ENCODE data around the gene EIF4A2. TPM values are rescaled to one million over a fixed set of nuclear protein-coding genes. Genes with fewer than 3 reads are reported as not detected.

EIF4A2 gene
- total RNA-seq, 1 experiment from 2014 or later, result 398 TPM

- Histone ChIP-seq H3K27me3 (ENCODE audit: insufficient read depth, low read length) (no peaks in the 10 kb centered on the region), H3K36me3 (ENCODE audit: control insufficient read depth in 1 of 2, insufficient read depth in 2 of 2, low read length in 2 of 2) (peaks cover under 1 to 7% of the 10 kb centered on the region in 2 experiments; a peak in 2 of 4 replicates), H4K20me1 (ENCODE audit: insufficient read depth) (no peaks in the 10 kb centered on the region), H3K9me2 (ENCODE audit: insufficient read depth) (no peaks in the 10 kb centered on the region), H2AFZ (ENCODE audit: low read depth, low read length, poor library complexity, severe bottlenecking) (no peak overlapping the region), H3K9me3 (ENCODE audit: control insufficient read depth in 1 of 2, insufficient read depth in 1 of 2, low read depth in 1 of 2, low read length in 2 of 2) (no peaks in the 10 kb centered on the region), H3K4me2 (ENCODE audit: low read length) (no peak overlapping the region), H3K4me3 (replicated peaks in 1 of 2; ENCODE audit: low read depth in 1 of 2, low read length in 2 of 2) (no peak overlapping the region), H3K4me1 (ENCODE audit: control insufficient read depth in 1 of 2, insufficient read depth in 2 of 2, low read length in 2 of 2) (peaks cover 0 to 4% of the 10 kb centered on the region in 2 experiments; a peak in 2 of 4 replicates), H3K27ac (ENCODE audit: low read depth, low read length) (no peak overlapping the region), H3K79me2 (ENCODE audit: insufficient read depth, low read length) (peaks cover 14% of the 10 kb centered on the region), H3K9ac (ENCODE audit: low read length) (no peak overlapping the region)
- RAD21 ChIA-PET (ENCODE audit: low non-redundant PET in 1 of 2, low total read pairs in 2 of 2, uncharacterized antibody in 2 of 2, unreplicated experiment in 2 of 2), result no interaction called here
- POLR2A ChIA-PET, result no interaction called here
- TF ChIP-seq CEBPB (IDR thresholded peaks at IDR 0.05; ENCODE audit: low read depth) (no peak), ELF1 (IDR thresholded peaks at IDR 0.05; ENCODE audit: borderline replicate concordance, low read depth) (no peak)
- no TSS peak for BruUV-seq (replicated peaks)
- CTCF ChIA-PET, result no interaction called here
- DNase-seq (ENCODE audit: low read depth, low spot score) (no peak), ATAC-seq (no peak)
- intact Hi-C loops (cut with micrococcal nuclease), result no loop called here
Observed at GRCh38 chr3:186779204-186779603, 4.2 kb upstream of the EIF4A2 start.

DNA sequence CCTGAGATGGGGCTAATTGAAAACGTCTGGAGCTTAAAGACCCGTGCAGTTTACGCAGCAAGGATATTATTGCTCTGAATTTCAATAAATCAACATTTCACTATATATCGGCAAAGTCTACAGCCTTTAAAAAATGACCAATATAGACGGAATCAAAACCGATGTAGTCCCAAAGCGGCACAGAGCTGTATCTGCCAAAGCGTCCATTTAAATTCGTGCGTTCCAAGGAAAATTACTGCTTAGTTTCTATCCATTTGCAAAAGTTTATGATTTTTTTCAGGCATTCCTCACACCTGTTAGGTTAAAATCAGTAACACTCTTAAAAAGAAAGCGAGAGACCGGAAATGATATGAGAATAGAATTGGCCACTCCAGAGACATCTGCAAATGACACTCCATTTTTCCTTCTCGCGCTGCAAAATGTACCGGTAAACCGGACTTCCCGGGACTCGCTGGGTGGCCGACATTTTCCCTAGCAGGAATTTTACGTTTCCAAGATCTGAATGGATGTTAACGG, 777 bp upstream of the EIF4A2 start:
- TSS peak; percentile 95 for BruUV-seq (replicated peaks)
- Histone ChIP-seq H2AFZ (ENCODE audit: low read depth, low read length, poor library complexity, severe bottlenecking) (peak overlapping the region; percentile 56), H3K79me2 (ENCODE audit: insufficient read depth, low read length) (peaks cover 48% of the 10 kb centered on the region)

More for the DNA sequence above, 777 bp upstream of the EIF4A2 start:
- Histone ChIP-seq H3K9me3 (ENCODE audit: control insufficient read depth in 1 of 2, insufficient read depth in 1 of 2, low read depth in 1 of 2, low read length in 2 of 2) (no peaks in the 10 kb centered on the region), H3K4me3 (replicated peaks in 1 of 2; ENCODE audit: low read depth in 1 of 2, low read length in 2 of 2) (peak overlapping the region; percentile 87 to 92), H3K27ac (ENCODE audit: low read depth, low read length) (peak overlapping the region; percentile 99), H3K9me2 (ENCODE audit: insufficient read depth) (no peaks in the 10 kb centered on the region), H3K27me3 (ENCODE audit: insufficient read depth, low read length) (no peaks in the 10 kb centered on the region), H3K36me3 (ENCODE audit: control insufficient read depth in 1 of 2, insufficient read depth in 2 of 2, low read length in 2 of 2) (peaks cover 34 to 41% of the 10 kb centered on the region in 2 experiments), H3K4me2 (ENCODE audit: low read length) (peak overlapping the region; percentile 83), H3K9ac (ENCODE audit: low read length) (peak overlapping the region; percentile 96), H4K20me1 (ENCODE audit: insufficient read depth) (peaks cover 33% of the 10 kb centered on the region), H3K4me1 (ENCODE audit: control insufficient read depth in 1 of 2, insufficient read depth in 2 of 2, low read length in 2 of 2) (peaks cover 0 to 13% of the 10 kb centered on the region in 2 experiments; a peak in 2 of 4 replicates)
- TF ChIP-seq RAD21 (IDR thresholded peaks at IDR 0.05; ENCODE audit: low read depth) (no peak), YY1 (IDR thresholded peaks at IDR 0.05; ENCODE audit: extremely low read depth, insufficient replicate concordance, low read depth, low read length) (no peak), ATF3 (IDR thresholded peaks at IDR 0.05) (no peak), CEBPB (IDR thresholded peaks at IDR 0.05; ENCODE audit: low read depth) (no peak), EGR1 (IDR thresholded peaks at IDR 0.05; ENCODE audit: low read depth) (no peak), SP1 (IDR thresholded peaks at IDR 0.05; ENCODE audit: low read depth) (no peak), ZNF274 (IDR thresholded peaks at IDR 0.05; ENCODE audit: low read depth, low read length) (no peak), JUND (IDR thresholded peaks at IDR 0.05) (no peak), TCF7L2 (IDR thresholded peaks at IDR 0.05; ENCODE audit: borderline replicate concordance, extremely low read depth, insufficient read depth, insufficient read length) (no peak), SRF (IDR thresholded peaks at IDR 0.05; ENCODE audit: low read depth) (no peak), FOSL1 (IDR thresholded peaks at IDR 0.05; ENCODE audit: low read depth) (no peak), EZH2phosphoT487 (IDR thresholded peaks at IDR 0.05; ENCODE audit: borderline replicate concordance) (no peak), CBX3 (IDR thresholded peaks at IDR 0.05; ENCODE audit: low read depth) (no peak)
- DNase-seq (ENCODE audit: low read depth, low spot score) (no peak), ATAC-seq (peak; percentile 21)
- intact Hi-C loops (cut with micrococcal nuclease), result loop anchor here (1.0 kb wide), 1 partner anchor 22 kb away; no protein-coding TSS in a partner anchor
- RAD21 ChIA-PET (ENCODE audit: low non-redundant PET in 1 of 2, low total read pairs in 2 of 2, uncharacterized antibody in 2 of 2, unreplicated experiment in 2 of 2), result interaction anchor here in 1 of 2 experiments (0.8 kb wide), 1 partner anchor 193 kb away, joined by 3 read pairs; no protein-coding TSS in a partner anchor
- CTCF ChIA-PET, result no interaction called here
- POLR2A ChIA-PET, result interaction anchor here (0.7 to 2.3 kb wide), 10 partner anchors 10 to 212 kb away, joined by 3 to 11 read pairs (median 4); partner anchors contain the start of gene DNAJB11
